Ramos (cell line): Measurements from ENCODE around the gene NTM.

Experiments used
- in situ Hi-C: fragments of 300-500 bp; cut with MboI; formaldehyde crosslinking; loops from one replicate; pipeline ENCODE4 v1.14.3; 2022; ENCODE audit warnings: low sequenced_read_pairs; ENCODE audit not compliant: unreplicated experiment

Gene NTM

DNA sequence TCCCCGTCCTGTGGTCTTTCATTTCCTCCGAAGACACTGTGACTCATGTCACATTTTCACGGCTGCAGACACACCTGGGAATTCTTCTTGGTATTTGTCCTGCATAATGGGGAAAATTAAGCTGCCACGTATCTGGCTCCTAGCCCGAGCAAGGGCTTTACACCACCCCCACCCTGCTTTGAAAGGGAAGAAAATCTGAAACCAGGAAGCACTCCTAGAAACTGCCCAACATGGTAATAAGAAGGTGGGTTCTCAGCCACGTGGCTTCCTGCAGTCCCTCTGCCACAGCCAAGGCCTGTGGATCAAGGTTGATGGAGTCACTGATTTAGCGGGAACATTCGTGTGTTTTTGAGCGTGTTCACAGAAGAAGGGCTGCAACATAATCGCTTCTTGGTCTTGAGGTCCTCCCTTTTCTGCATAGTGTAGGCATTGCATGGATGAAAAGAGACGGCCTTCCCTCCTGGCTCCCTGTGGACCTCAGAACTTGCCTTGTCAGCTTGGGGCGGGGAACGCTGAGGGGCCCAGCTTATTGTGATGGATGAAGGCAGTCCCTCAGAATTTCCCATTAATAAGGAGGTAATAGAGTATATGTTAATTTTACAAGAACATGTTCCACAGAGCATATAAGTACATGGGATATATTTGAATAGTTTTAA lies 292.0 kb downstream of the NTM start:
- in situ Hi-C loops: no loop called here

DNA sequence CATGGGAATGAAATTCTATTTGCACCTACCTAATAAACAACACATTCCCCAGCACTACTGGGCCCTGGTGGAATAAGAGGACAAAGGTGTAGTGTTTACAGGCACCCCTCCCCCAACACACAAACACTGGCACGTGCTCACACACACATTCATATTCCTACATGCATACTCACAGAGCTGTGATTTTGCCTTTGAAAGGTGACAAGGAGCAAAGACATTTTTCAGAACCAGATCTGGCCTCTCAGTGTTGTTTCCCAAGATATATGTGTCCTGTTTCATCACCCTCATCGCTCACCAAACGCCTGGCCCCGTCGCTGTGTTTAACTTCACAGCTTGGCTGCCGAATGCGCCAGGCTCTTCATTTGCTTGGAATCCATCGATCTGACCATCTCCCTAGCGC lies 292.6 kb downstream of the NTM start:
- in situ Hi-C loops: no loop called here

- in situ Hi-C loops: no loop called here
Observed at GRCh38 chr11:131663405-131664200, 293.2 kb downstream of the NTM start.

GRCh38 chr11:131664293-131664692 lies 293.9 kb downstream of the NTM start:
- in situ Hi-C loops: no loop called here

DNA sequence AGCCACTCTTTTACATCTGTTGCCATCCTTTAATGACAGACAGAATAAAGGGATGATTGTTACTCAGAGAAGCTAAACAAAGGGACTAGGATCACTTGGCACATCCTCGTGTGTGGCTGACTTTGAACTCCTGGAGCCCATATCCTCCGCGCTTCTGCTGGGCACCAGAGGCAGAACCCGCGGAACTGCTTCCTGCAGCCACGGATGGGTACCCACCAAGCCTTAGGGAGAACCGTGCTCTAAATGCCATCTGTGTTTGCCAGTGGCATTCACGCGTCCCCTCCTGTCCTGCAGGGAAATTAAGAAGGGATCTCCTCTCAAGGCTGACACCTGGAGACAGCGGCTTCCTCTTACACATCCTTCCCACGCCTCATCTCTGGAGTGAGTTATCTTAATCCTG lies 294.4 kb downstream of the NTM start:
- in situ Hi-C loops: no loop called here

DNA sequence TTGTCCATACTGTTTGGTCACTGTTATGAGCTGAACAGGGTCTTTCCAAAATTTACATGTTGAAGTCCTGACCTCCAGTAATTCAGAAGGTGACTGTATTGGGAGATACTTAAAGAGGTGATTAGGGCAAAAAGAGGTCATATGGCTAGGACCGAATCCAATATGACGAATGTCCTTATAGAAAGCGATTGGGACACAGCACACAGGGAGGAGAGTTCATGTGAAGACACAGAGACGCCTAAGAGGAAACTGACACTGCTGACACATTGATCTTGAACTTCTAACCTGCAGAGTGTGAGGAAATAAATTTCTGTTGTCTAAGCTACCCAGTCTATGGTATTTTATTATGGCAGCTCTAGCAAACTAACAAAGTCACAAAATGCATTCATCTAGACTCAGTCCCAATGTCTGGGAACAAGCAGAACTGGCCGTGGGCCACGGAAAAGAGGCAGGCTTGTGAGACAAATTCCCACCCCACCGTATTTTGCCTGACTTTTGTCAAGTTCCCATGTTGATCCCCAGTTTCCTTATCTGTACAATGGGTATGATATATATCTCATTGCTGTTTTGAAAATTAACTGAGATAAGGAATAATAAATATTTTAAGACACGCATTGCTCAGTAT lies 295.0 kb downstream of the NTM start:
- in situ Hi-C loops: no loop called here

DNA sequence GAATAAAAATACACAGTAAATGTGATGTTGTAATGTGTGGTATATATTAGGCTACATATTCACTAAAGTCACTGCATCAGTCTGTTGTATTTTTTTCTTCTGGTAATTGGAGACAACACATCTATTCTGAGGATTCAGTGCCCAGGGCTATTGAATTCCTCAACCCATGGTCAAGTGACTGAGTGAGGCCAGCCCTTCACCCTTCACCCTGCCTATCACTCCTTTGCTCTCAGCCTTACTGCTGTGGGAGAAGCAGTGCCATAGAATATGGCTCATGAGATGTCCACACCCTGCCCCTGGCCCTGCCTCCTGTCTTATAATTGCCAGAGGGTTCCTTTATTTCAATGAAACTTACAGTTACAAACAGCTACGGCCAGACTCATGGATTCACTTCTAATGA lies 295.6 kb downstream of the NTM start:
- in situ Hi-C loops: no loop called here

- in situ Hi-C loops: no loop called here
Observed at GRCh38 chr11:131666617-131667016, 296.2 kb downstream of the NTM start.

GRCh38 chr11:131667566-131667965 lies 297.2 kb downstream of the NTM start:
- in situ Hi-C loops: no loop called here

GRCh38 chr11:131668500-131669400 lies 298.3 kb downstream of the NTM start:
- in situ Hi-C loops: no loop called here

GRCh38 chr11:131669401-131669780 lies 299.0 kb downstream of the NTM start:
- in situ Hi-C loops: no loop called here

DNA sequence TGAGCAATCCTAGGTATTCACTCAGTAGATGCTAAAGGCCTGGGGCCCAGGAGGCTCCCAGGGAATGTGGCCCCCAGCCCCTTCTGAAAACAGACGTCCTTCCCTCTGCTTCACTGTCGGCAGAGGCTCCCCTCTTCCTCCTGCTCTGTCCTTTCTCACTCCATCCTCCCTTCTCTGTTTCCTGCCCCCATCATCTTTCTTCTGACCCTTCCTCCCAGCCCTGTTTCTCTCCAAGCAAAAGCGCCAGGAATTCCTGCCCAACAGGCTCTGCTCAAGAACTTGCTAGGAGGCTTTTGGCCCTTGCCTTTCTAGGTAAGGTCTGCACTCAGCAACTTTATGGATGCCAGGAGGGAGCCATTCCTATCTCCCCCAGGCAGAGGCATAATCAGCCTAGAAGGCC lies 300.5 kb downstream of the NTM start:
- in situ Hi-C loops: loop anchor here (10.0 kb wide), 1 partner anchor 606 kb away; no protein-coding TSS in a partner anchor

DNA sequence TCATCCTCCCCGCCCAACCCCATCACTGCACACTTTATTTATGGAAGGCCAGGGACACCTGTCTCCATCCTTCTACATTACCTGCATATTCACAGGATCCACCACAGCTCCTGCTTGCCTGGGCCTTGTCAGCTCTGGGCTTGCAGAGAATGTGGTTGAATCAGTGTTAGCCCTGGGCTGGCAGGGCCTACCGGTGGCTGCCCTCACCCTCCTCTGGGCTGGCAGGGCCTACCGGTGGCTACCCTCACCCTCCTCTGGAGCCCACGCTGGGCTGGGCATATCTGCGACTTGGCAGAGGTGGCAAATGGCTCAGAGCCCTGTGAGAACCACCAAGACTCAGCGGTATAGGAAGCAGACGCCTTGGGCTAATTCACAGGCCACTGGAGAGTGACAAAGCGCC lies 300.9 kb downstream of the NTM start:
- in situ Hi-C loops: loop anchor here (10.0 kb wide), 1 partner anchor 607 kb away; no protein-coding TSS in a partner anchor

DNA sequence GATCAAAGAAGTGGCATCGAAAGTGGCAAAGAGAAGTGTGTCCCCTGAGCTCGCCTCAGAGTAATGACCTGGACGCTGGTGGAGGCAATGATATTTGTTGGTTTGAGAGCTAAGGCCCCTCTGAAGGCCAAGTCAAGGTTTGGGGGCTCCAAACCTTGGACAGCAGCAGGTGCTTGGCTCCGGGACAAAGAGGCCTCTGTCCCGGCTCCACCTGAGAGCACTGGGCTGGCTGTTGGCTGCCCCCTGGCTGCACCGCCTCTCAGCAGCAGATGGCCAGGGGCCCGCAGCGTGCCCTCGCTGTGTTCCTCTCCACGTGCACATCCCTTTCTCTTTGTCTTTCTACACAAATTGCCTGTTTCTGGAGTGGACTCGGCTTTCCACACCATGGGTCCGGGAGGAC lies 301.3 kb downstream of the NTM start:
- in situ Hi-C loops: loop anchor here (10.0 kb wide), 1 partner anchor 607 kb away; no protein-coding TSS in a partner anchor

DNA sequence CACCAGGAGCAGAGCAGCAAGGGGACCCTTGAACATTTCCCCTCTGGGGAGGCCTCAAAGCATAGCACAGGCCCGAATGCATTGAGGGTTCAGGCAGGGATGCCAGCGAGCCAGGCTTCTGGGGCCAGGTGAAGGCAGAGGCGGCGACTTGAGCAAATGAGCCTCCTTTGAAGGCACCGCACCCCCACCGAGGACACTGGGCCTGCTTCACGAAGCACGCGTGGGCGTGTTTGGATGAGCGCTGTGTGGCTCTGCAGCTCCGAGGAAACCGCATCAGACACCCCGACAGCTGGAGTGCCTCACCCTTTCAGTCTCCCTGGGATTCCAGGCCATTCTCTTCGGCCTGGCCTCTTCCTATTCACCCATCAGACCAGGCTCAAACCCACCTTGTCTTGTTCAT lies 301.8 kb downstream of the NTM start:
- in situ Hi-C loops: loop anchor here (10.0 kb wide), 1 partner anchor 607 kb away; no protein-coding TSS in a partner anchor

DNA sequence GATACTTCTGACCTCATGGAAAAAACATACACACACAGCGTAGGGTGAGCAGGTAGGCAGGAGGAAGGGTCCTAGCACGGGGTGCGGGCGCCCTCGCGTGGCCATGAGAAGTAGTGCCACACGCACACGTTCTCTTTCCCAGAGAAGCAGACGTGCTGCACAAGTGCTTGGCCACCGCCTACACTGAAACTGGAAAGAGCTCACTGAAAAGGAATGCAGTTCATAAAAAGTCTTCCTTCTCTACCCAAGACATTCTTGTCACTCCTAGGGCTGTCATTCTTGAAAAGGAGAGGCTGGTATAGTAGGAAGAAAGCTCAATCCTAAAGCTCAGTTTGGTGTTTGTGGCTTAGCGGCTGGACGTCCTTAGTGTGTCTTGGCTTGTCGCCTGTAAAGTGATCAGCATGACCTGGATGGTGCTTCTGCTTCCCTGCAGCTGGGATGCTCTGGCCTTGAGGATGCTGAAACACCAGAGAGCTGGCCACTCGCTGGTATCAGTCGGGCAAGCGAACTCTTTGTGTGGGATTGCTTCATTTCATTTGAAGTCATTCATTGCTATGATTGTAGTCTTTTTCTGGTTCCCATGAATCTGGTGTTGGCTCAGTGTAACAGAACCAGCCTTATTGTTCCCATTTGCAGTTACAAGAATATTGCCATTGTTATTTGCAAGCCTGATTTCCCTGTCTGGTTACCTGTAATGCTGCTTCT lies 303.8 kb downstream of the NTM start:
- in situ Hi-C loops: loop anchor here (10.0 kb wide), 1 partner anchor 609 kb away; no protein-coding TSS in a partner anchor

- in situ Hi-C loops: loop anchor here (10.0 kb wide), 1 partner anchor 611 kb away; no protein-coding TSS in a partner anchor
Observed at GRCh38 chr11:131675121-131675888, 304.9 kb downstream of the NTM start.

DNA sequence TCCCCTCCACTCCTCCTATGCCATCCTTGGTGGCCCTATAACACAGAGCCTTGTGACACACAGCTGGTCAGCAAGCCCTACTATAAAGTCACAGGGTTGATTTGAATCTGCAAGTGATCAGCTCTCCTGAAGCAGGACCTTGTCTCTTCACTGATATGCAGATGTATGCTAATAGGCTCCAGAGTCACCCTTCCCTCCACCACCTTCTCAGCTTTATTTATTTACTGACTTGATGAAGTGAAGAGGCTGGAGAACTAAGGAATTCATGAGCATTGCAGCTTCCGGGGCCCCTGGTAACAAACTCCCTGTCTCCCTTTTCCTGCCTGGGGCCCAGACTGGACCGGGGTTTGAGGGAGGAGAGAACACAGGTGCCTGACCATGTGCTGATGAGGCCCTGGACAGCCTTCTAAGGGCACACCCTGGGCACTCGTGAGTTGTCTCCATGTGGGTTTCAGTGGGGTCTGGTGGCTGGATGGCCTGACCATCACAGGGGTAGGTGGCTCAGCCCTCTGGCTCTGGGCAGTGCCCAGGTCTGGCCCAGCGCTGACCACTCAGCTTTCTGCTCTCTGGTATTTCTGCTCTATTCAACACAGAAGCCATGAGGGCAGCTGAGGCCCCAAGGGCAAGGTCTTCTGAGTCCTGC lies 307.5 kb downstream of the NTM start:
- in situ Hi-C loops: loop anchor here (10.0 kb wide), 1 partner anchor 613 kb away; no protein-coding TSS in a partner anchor
